BLaER1 treated with 17β-estradiol and CSF1 and Interleukin-3, amounts not matched to agents 10 nM and 100 nM (cell line): ENCODE results near the gene FAM43B.

Experiments
- H3K27ac ChIP-seq, 11 experiments: shearing (Covaris generic); formaldehyde crosslinking; 2 replicates each; pipeline ENCODE4 v1.8.1; 2022
- H3K27me3 ChIP-seq, 11 experiments: shearing (Covaris generic); formaldehyde crosslinking; 2 replicates each; pipeline ENCODE4 v1.8.1; 2022
- H3K36me3 ChIP-seq, 11 experiments: shearing (Covaris generic); formaldehyde crosslinking; 2 replicates each; pipeline ENCODE4 v1.8.1; 2022
- H3K4me1 ChIP-seq, 10 experiments: shearing (Covaris generic); formaldehyde crosslinking; 2 replicates each; pipeline ENCODE4 v1.8.1; 2022
- H3K4me2 ChIP-seq, 11 experiments: shearing (Covaris generic); formaldehyde crosslinking; 2 replicates each; pipeline ENCODE4 v1.8.1; 2022
- H3K4me3 ChIP-seq, 10 experiments: shearing (Covaris generic); formaldehyde crosslinking; 2 replicates each; pipeline ENCODE4 v1.8.1; 2022
- H3K9ac ChIP-seq, 11 experiments: shearing (Covaris generic); formaldehyde crosslinking; 2 replicates each; pipeline ENCODE4 v1.8.1; 2022
- H3K9me3 ChIP-seq, 11 experiments: shearing (Covaris generic); formaldehyde crosslinking; replicated peaks in 1 of 11; 2 replicates each; pipeline ENCODE4 v1.8.1; 2022
- H4K20me1 ChIP-seq, 11 experiments: shearing (Covaris generic); formaldehyde crosslinking; 2 replicates each; pipeline ENCODE4 v1.8.1; 2022
- Cebpa-rat ChIP-seq, 11 experiments: shearing (Covaris generic); IDR thresholded peaks; 2 replicates each; pipeline ENCODE4 v1.8.1; 2022

FAM43B gene

DNA sequence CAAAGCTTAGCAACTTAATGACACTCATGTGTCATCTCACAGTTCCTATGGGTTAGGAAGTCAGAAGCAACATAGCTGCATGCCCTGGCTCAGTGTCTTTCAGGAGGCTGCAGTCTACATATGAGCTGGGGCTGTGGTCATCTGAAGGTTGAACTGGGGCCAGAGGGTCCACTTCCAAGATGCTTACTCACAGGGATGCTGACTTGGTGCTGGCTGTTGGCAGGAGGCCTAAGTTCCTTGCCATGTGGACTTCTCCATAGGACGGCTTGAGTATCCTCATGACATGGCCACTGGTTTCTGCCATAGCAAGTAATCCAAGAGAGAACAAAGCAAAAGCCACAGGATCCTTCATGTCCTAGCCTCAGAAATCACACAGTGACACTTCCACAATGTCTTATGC is 12.1 kb upstream of the FAM43B start:
- no peak for TF ChIP-seq Cebpa-rat (IDR thresholded peaks at IDR 0.05)
- no peak overlapping the region for H3K4me3 ChIP-seq
- no peak overlapping the region for H3K9ac ChIP-seq
- no peaks in the 10 kb centered on the region for H3K27me3 ChIP-seq
- H4K20me1 ChIP-seq: no peaks in the 10 kb centered on the region
- H3K4me2 ChIP-seq: no peak overlapping the region
- no peaks in the 10 kb centered on the region for H3K4me1 ChIP-seq
- no peaks in the 10 kb centered on the region for H3K9me3 ChIP-seq
- no peak overlapping the region for H3K27ac ChIP-seq
- no peaks in the 10 kb centered on the region for H3K36me3 ChIP-seq

DNA sequence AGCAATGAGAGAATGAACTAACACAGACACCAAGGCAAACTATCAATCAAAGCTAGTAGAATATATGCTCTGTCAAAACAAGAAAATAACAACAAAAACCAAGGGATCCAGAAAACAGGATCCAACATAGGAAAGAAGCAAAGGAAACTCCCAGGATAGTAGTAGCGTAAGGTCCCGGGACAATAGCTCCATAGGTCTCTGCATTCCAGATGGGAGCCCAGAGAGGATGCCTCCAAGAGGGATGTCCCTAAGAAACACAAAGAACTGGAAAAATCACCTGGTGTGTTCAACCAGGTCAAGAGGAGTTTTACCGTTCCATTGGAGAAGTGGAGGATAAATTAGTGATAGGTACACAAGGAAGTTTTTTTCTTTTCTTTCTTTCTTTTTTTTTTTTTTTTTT is 5.7 kb upstream of the FAM43B start:
- no peak overlapping the region for H3K4me3 ChIP-seq
- H3K27ac ChIP-seq: no peak overlapping the region
- no peak overlapping the region for H3K9ac ChIP-seq
- H3K4me2 ChIP-seq: no peak overlapping the region
- no peaks in the 10 kb centered on the region for H3K36me3 ChIP-seq
- H3K27me3 ChIP-seq: peaks cover 2 to 23% (median 5%) of the 10 kb centered on the region in 11 experiments; a peak in 21 of 22 replicates
- peaks cover 0 to 16% (median 14%) of the 10 kb centered on the region in 11 experiments; a peak in 15 of 22 replicates for H4K20me1 ChIP-seq
- peaks cover 16 to 25% (median 21%) of the 10 kb centered on the region in 10 experiments for H3K4me1 ChIP-seq
- no peaks in the 10 kb centered on the region for H3K9me3 ChIP-seq
- TF ChIP-seq Cebpa-rat (IDR thresholded peaks at IDR 0.05): no peak

DNA sequence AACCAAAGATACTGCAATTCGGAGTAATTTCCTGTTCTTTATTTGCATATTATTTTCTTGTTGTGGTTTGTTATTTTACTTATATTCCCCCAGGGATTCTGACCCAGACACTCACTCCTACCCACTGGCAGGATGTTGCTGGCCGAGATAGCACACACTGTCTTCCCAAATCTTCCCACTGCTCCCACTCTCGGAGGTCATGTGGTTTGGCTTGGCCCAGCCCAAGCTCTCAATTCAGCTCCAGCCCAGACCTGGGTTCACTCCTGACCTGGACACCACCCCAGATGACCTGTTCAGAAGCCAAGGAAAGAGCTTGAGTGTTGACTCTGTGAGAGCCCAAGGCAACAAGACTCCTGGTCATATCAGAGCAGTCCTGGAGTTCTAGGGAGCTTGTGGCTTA is 1.2 kb upstream of the FAM43B start:
- Histone ChIP-seq H3K9me3 (no peaks in the 10 kb centered on the region), H3K4me3 (peak overlapping the region in 1 of 10 experiments; percentile 15; a peak in 2 of 20 replicates)

DNA sequence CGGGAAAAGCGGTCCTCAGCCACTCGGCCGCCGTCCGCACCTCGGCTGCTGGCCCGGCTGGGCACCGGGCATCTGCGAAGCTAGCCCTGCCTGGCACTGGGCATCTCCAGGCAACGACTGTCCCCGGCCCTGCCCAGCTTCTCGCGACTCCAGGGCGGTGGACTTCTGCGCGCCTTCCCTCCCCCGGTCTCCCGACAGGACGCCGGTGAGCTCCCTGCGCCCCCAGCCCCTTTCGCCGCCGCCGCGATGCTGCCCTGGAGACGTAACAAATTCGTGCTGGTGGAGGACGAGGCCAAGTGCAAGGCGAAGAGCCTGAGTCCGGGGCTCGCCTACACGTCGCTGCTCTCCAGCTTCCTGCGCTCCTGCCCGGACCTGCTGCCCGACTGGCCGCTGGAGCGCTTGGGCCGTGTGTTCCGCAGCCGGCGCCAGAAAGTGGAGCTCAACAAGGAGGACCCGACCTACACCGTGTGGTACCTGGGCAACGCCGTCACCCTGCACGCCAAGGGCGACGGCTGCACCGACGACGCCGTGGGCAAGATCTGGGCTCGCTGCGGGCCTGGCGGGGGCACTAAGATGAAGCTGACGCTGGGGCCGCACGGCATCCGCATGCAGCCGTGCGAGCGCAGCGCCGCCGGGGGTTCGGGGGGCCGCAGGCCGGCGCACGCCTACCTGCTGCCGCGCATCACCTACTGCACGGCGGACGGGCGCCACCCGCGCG is 514 bp downstream of the FAM43B start:
- no peak for TF ChIP-seq Cebpa-rat (IDR thresholded peaks at IDR 0.05)
- Histone ChIP-seq H3K9me3 (no peaks in the 10 kb centered on the region), H4K20me1 (peaks cover 0 to 60% (median 34%) of the 10 kb centered on the region in 11 experiments; a peak in 16 of 22 replicates), H3K4me1 (peaks cover 31 to 43% (median 35%) of the 10 kb centered on the region in 10 experiments), H3K9ac (peak overlapping the region in 4 of 11 experiments; percentile 9 to 56 (median 32); a peak in 4 of 22 replicates), H3K4me3 (peak overlapping the region; percentile 16 to 57 (median 42); a peak in 18 of 20 replicates), H3K4me2 (peak overlapping the region; percentile 59 to 85 (median 78)), H3K36me3 (no peaks in the 10 kb centered on the region), H3K27ac (no peak overlapping the region), H3K27me3 (peaks cover 42 to 73% (median 51%) of the 10 kb centered on the region in 11 experiments)

More for the DNA sequence above, 1.2 kb upstream of the FAM43B start:
- H3K27me3 ChIP-seq: peaks cover 42 to 68% (median 49%) of the 10 kb centered on the region in 11 experiments
- peak overlapping the region; percentile 59 to 85 (median 78) for H3K4me2 ChIP-seq
- H3K27ac ChIP-seq: no peak overlapping the region
- H4K20me1 ChIP-seq: peaks cover 0 to 55% (median 32%) of the 10 kb centered on the region in 11 experiments; a peak in 16 of 22 replicates
- no peak for TF ChIP-seq Cebpa-rat (IDR thresholded peaks at IDR 0.05)
- no peaks in the 10 kb centered on the region for H3K36me3 ChIP-seq
- H3K9ac ChIP-seq: no peak overlapping the region
- peaks cover 25 to 39% (median 35%) of the 10 kb centered on the region in 10 experiments for H3K4me1 ChIP-seq

DNA sequence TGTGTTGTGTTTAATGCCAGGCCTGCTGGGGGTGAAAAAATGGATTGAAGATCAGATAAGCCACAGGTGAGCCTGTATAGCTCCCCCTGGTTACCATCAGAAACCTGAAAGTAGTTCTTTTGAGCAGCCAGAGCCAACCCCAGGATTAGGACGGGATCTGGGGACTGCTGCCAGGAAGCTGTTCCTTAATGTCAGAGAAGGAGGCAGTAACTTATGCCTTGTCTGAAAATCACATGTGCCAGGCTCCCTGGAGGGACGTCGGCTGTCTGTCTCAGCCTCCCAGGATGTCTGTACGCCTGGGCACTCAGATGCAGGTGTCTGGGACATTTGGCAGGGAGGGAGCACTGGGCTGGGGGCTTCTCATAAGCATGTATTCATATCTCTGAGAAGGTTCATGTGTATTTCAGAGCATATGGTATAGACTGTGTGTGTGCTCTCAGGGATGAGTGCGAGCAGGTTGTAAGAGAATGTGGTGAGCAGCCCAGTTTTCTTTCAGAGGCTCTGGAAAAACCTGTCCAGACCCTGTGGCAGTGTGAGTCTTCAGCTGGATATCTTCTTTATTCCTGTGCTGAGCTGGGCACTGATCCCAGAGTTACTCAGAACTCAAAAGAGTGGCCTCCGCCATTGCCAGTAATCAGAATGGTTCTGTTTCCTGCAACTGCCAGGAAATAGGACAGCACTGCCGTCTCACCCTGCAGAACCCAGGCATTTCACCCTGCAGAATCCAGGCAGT is 2.8 kb downstream of the FAM43B start:
- Histone ChIP-seq H4K20me1 (peaks cover 0 to 59% (median 34%) of the 10 kb centered on the region in 11 experiments; a peak in 16 of 22 replicates), H3K27me3 (peaks cover 42 to 61% (median 51%) of the 10 kb centered on the region in 11 experiments), H3K9ac (no peak overlapping the region), H3K36me3 (no peaks in the 10 kb centered on the region), H3K4me1 (peaks cover 28 to 50% (median 36%) of the 10 kb centered on the region in 10 experiments), H3K27ac (no peak overlapping the region), H3K4me3 (no peak overlapping the region), H3K4me2 (no peak overlapping the region), H3K9me3 (no peaks in the 10 kb centered on the region)
- TF ChIP-seq Cebpa-rat (IDR thresholded peaks at IDR 0.05): no peak

DNA sequence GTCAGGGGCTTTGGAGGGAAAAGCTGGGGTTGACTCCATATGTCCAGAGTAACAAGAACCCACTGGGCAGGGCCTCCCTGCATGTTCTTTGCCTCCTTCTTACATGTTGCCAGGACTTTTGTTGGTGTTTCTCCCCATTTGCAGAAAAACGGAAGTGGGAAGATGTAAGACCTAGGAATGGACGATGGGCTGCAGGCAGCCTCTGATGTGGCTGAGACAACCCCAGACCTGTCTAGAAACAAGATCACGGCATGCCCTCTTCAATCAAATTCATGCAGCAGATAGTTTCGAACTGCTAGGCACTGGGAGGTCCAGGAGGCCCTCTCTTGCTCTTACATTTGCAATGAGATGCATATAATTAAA is 3.4 kb downstream of the FAM43B start:
- Histone ChIP-seq H3K4me3 (no peak overlapping the region), H3K27me3 (peaks cover 42 to 58% (median 51%) of the 10 kb centered on the region in 11 experiments), H4K20me1 (peaks cover 0 to 55% (median 30%) of the 10 kb centered on the region in 11 experiments; a peak in 16 of 22 replicates), H3K9me3 (no peaks in the 10 kb centered on the region), H3K4me2 (no peak overlapping the region), H3K36me3 (no peaks in the 10 kb centered on the region), H3K4me1 (peaks cover 22 to 45% (median 31%) of the 10 kb centered on the region in 10 experiments), H3K27ac (no peak overlapping the region), H3K9ac (no peak overlapping the region)
- TF ChIP-seq Cebpa-rat (IDR thresholded peaks at IDR 0.05): no peak

DNA sequence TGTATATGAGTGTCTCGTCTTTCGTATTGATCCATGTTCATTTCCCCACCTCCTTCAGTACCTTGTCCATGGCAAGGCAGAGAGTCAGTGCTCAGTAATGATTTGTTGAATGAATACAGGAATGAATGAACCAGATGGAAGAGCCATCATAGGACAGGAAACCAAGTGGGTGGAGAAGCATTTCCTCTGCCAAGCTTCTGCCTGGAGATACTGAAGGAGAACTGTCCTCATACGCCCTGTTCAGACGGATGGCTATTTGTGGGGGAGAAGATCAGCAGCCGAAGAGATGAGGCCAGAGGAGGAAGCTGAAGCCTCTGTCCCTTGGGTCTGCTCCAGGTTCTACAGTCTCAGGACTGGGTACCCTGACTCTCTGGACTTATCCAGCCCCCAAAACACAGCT is 5.8 kb downstream of the FAM43B start:
- no peak for TF ChIP-seq Cebpa-rat (IDR thresholded peaks at IDR 0.05)
- Histone ChIP-seq H3K9ac (peak overlapping the region in 1 of 11 experiments; percentile 48; a peak in 1 of 22 replicates), H3K36me3 (no peaks in the 10 kb centered on the region), H3K4me2 (peak overlapping the region in 9 of 11 experiments; percentile 7 to 83 (median 44); a peak in 13 of 22 replicates), H4K20me1 (peaks cover 0 to 32% (median 9%) of the 10 kb centered on the region in 11 experiments; a peak in 11 of 22 replicates), H3K9me3 (no peaks in the 10 kb centered on the region), H3K27ac (no peak overlapping the region), H3K27me3 (peaks cover 25 to 35% (median 31%) of the 10 kb centered on the region in 11 experiments), H3K4me1 (peaks cover 0 to 24% (median 9%) of the 10 kb centered on the region in 10 experiments; a peak in 16 of 20 replicates), H3K4me3 (no peak overlapping the region)

DNA sequence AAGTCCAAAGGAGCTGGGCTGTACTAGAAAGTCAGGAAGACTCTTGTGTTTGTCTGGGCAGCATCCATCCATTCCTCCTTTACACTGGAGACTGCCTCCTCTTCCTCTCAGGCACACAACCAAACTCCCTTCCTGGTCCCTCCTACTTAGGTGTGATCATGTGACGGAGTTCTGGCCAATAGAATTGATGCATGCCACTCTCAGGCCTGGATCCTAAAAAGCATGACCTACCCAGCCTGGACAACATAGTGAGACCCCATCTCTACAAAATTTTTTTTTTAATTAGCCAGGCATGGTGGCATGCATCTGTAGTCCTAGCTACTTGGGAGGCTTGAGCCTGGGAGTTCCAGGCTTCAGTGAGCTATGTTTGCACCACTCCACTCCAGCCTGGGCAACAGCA is 8.6 kb downstream of the FAM43B start:
- TF ChIP-seq Cebpa-rat (IDR thresholded peaks at IDR 0.05): no peak
- Histone ChIP-seq H3K4me2 (no peak overlapping the region), H4K20me1 (peaks cover 0 to 8% (median 0%) of the 10 kb centered on the region in 11 experiments; a peak in 5 of 22 replicates), H3K9me3 (no peaks in the 10 kb centered on the region), H3K27ac (no peak overlapping the region), H3K36me3 (no peaks in the 10 kb centered on the region), H3K4me3 (no peak overlapping the region), H3K4me1 (peaks cover 9 to 23% (median 18%) of the 10 kb centered on the region in 10 experiments; a peak in 19 of 20 replicates), H3K9ac (no peak overlapping the region), H3K27me3 (peaks cover 0 to 7% (median 3%) of the 10 kb centered on the region in 11 experiments; a peak in 11 of 22 replicates)

DNA sequence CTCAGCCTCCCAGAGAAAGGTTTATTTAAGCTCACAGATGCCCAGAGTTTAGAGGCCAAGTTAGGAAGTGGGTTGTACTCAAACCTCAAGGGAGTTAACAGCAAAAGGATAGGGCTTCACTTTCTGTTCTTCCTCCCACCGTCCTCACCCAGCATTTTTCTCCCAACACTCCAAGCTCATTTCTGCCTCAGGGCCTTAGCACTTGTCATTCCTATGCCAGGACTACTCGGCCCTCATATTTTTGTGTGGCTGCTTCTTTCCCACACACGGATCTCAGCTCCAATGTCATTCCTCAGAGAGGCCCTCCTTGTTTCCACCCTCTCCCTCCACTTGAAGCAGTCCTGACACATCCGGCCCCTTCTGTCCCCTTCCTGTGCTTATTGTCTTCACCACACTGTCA is 12.9 kb downstream of the FAM43B start:
- H3K4me3 ChIP-seq: no peak overlapping the region
- peak overlapping the region in 8 of 11 experiments; percentile 30 to 56 (median 36); a peak in 15 of 22 replicates for H3K4me2 ChIP-seq
- H3K27ac ChIP-seq: no peak overlapping the region
- H3K9me3 ChIP-seq: peaks cover 0 to 7% (median 0%) of the 10 kb centered on the region in 11 experiments; a peak in 2 of 22 replicates
- H3K9ac ChIP-seq: no peak overlapping the region
- H3K36me3 ChIP-seq: no peaks in the 10 kb centered on the region
- no peak for TF ChIP-seq Cebpa-rat (IDR thresholded peaks at IDR 0.05)
- H4K20me1 ChIP-seq: no peaks in the 10 kb centered on the region
- peaks cover 0 to 16% (median 9%) of the 10 kb centered on the region in 10 experiments; a peak in 14 of 20 replicates for H3K4me1 ChIP-seq
- no peaks in the 10 kb centered on the region for H3K27me3 ChIP-seq
